Neuronal stem cell (in vitro differentiated cells): ENCODE data around the gene ZNF235.

ENCODE experiments used
- DNase-seq: peaks from one replicate; pipeline ENCODE4 v3.0.0-alpha.2; 2013; ENCODE audit warnings: low spot score
- H2AFZ ChIP-seq: one replicate; pipeline ENCODE4 v1.6.1; 2013; ENCODE audit warnings: mild to moderate bottlenecking, low read length, inconsistent platforms
- H2AK5ac ChIP-seq: 2 replicates; pipeline ENCODE4 v1.6.1; 2013; ENCODE audit warnings: low read depth, mild to moderate bottlenecking, inconsistent platforms, low read length, moderate library complexity, mixed read lengths
- H2BK120ac ChIP-seq: 2 replicates; pipeline ENCODE4 v1.6.1; 2013; ENCODE audit warnings: low read depth, mild to moderate bottlenecking, inconsistent platforms, low read length, moderate library complexity, mixed read lengths
- H2BK12ac ChIP-seq: one replicate; pipeline ENCODE4 v1.6.1; 2013; ENCODE audit warnings: low read length, inconsistent platforms
- H2BK15ac ChIP-seq: 2 replicates; pipeline ENCODE4 v1.6.1; 2013; ENCODE audit warnings: mild to moderate bottlenecking, low read length, inconsistent platforms, mixed read lengths
- H2BK5ac ChIP-seq: one replicate; pipeline ENCODE4 v1.6.1; 2013; ENCODE audit warnings: inconsistent platforms, mild to moderate bottlenecking, low read length, moderate library complexity
- H3K14ac ChIP-seq: one replicate; pipeline ENCODE4 v1.6.1; 2013; ENCODE audit warnings: low read length, inconsistent platforms
- H3K18ac ChIP-seq: 2 replicates; pipeline ENCODE4 v1.6.1; 2013; ENCODE audit warnings: low read length, inconsistent platforms
- H3K23ac ChIP-seq: 2 replicates; pipeline ENCODE4 v1.6.1; 2013; ENCODE audit warnings: low read depth, mild to moderate bottlenecking, mixed read lengths, low read length, inconsistent platforms; ENCODE audit not compliant: poor library complexity
- H3K27ac ChIP-seq: replicated peaks from 3 replicates; pipeline ENCODE4 v1.5.1; 2013; ENCODE audit warnings: low read length, inconsistent platforms
- H3K27me3 ChIP-seq, 3 experiments: 2 replicates each; pipeline ENCODE4 v1.6.1; 2013; ENCODE audit warnings: low read length in 3 of 3, mild to moderate bottlenecking in 2 of 3, inconsistent platforms in 1 of 3, low read depth in 1 of 3, mixed read lengths in 1 of 3, moderate library complexity in 1 of 3; ENCODE audit not compliant: control insufficient read depth in 3 of 3, insufficient read depth in 3 of 3
- H3K36me3 ChIP-seq, 2 donors: replicated peaks in 1 of 2; 2 replicates each; pipeline ENCODE4 v1.6.1; 2013; ENCODE audit warnings: low read length in 2 of 2; ENCODE audit not compliant: control insufficient read depth in 2 of 2, insufficient read depth in 2 of 2
- H3K4ac ChIP-seq: 2 replicates; pipeline ENCODE4 v1.6.1; 2013; ENCODE audit warnings: inconsistent platforms, mild to moderate bottlenecking, low read length, moderate library complexity
- H3K4me1 ChIP-seq, 2 donors: 1 replicate in 1 of 2; 2 replicates in 1 of 2; pipeline ENCODE4 v1.6.1; 2013; ENCODE audit warnings: low read length in 2 of 2, low read depth in 1 of 2; ENCODE audit not compliant: control insufficient read depth in 2 of 2, insufficient read depth in 1 of 2
- H3K4me2 ChIP-seq: one replicate; pipeline ENCODE4 v1.6.1; 2013; ENCODE audit warnings: mild to moderate bottlenecking, low read length, inconsistent platforms; ENCODE audit not compliant: insufficient read depth, poor library complexity, severe bottlenecking
- H3K4me3 ChIP-seq, 2 donors: 2 replicates each; pipeline ENCODE4 v1.5.1; 2013; ENCODE audit warnings: low read length in 2 of 2, mild to moderate bottlenecking in 2 of 2, inconsistent platforms in 1 of 2, moderate library complexity in 1 of 2
- H3K79me1 ChIP-seq: one replicate; pipeline ENCODE4 v1.6.1; 2013; ENCODE audit warnings: low read depth, mild to moderate bottlenecking, inconsistent platforms, low read length, moderate library complexity
- H3K9ac ChIP-seq: one replicate; pipeline ENCODE4 v1.6.1; 2013; ENCODE audit warnings: mild to moderate bottlenecking, low read depth, low read length, inconsistent platforms; ENCODE audit not compliant: poor library complexity
- H3K9me3 ChIP-seq, 2 donors: replicated peaks in 1 of 2; 2 replicates each; pipeline versions ENCODE3 to v1.6.1; 2013; ENCODE audit warnings: low read length in 2 of 2, mild to moderate bottlenecking in 2 of 2, inconsistent platforms in 1 of 2, low read depth in 1 of 2, mixed read lengths in 1 of 2, moderate library complexity in 1 of 2; ENCODE audit not compliant: control insufficient read depth in 2 of 2, insufficient read depth in 1 of 2
- H4K8ac ChIP-seq: one replicate; pipeline ENCODE4 v1.6.1; 2013; ENCODE audit warnings: low read depth, mild to moderate bottlenecking, inconsistent platforms, low read length, moderate library complexity
- H4K91ac ChIP-seq: one replicate; pipeline ENCODE4 v1.6.1; 2013; ENCODE audit warnings: low read length, low read depth, mild to moderate bottlenecking, inconsistent platforms; ENCODE audit not compliant: poor library complexity
- WGBS, 2 donors: extraction: QIAGEN DNeasy Blood & Tissue Kit; methylation state at CpG; one replicate each; pipeline ENCODE4 v1.1.7; 2013; ENCODE audit warnings: missing lambda C conversion rate in 2 of 2, mixed read lengths in 1 of 2; ENCODE audit not compliant: insufficient read length in 2 of 2, insufficient replicate concordance in 1 of 2; ENCODE audit errors: extremely low coverage in 2 of 2; 5-methylcytosine and 5-hydroxymethylcytosine counted together

Gene ZNF235

GRCh38 chr19:44313231-44313630, 8.4 kb upstream of the ZNF235 start:
- Histone ChIP-seq H3K23ac (no peak overlapping the region), H2BK12ac (no peak overlapping the region), H4K8ac (no peak overlapping the region), H2BK5ac (no peak overlapping the region), H3K4me1 (no peaks in the 10 kb centered on the region), H3K18ac (no peak overlapping the region), H2AFZ (no peak overlapping the region), H2BK15ac (no peak overlapping the region), H3K4ac (no peak overlapping the region), H3K36me3 (no peaks in the 10 kb centered on the region), H3K27me3 (no peaks in the 10 kb centered on the region), H2AK5ac (no peak overlapping the region), H3K79me1 (no peaks in the 10 kb centered on the region), H4K91ac (no peak overlapping the region), H3K4me2 (no peak overlapping the region), H3K9ac (no peak overlapping the region), H3K4me3 (no peak overlapping the region), H2BK120ac (no peak overlapping the region), H3K9me3 (peaks cover 0 to 7% of the 10 kb centered on the region in 2 donors), H3K14ac (no peak overlapping the region), H3K27ac (no peak overlapping the region)
- no peak for DNase-seq
- no CpG with 5 or more reads among the region's 1 CpG for WGBS, 2 donors

GRCh38 chr19:44308011-44308410, 3.2 kb upstream of the ZNF235 start:
- Histone ChIP-seq H3K9ac (no peak overlapping the region), H3K4me2 (no peak overlapping the region), H3K27ac (no peak overlapping the region), H4K8ac (no peak overlapping the region), H3K4ac (no peak overlapping the region), H3K18ac (no peak overlapping the region), H3K4me1 (peaks cover 1 to 6% of the 10 kb centered on the region in 2 donors), H3K23ac (no peak overlapping the region), H2AFZ (no peak overlapping the region), H2AK5ac (no peak overlapping the region), H2BK15ac (no peak overlapping the region), H2BK120ac (no peak overlapping the region), H4K91ac (no peak overlapping the region), H3K4me3 (no peak overlapping the region), H3K27me3 (no peaks in the 10 kb centered on the region), H3K79me1 (no peaks in the 10 kb centered on the region), H2BK12ac (no peak overlapping the region), H3K36me3 (peaks cover 0 to 2% of the 10 kb centered on the region in 2 donors), H3K9me3 (peaks cover 0 to 5% of the 10 kb centered on the region in 2 donors), H3K14ac (no peak overlapping the region), H2BK5ac (no peak overlapping the region)
- DNase-seq, result no peak
- no CpG with 5 or more reads among the region's 3 CpGs for WGBS, 2 donors

DNA sequence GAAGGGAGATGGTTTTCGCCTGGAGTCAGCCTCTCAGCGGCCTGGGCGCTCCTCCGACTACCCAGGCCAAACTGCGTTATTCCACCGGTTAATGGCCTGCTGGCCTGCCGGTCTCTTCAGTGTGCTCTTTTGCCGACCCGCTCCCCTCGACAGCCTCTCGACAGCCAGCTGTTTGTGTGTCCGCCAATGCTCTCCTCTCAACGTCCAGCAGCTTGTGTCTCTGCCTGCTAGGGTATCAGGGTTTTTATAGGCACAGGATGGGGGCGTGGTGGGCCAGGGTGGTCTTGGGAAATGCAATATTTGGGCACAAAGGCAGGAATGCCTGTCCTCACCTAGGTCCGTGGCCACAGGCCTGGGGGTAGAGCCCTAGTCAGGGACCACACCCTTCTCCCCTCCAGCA, 1.5 kb upstream of the ZNF235 start:
- H2BK5ac ChIP-seq, result no peak overlapping the region
- no CpG with 5 or more reads among the region's 15 CpGs for WGBS, 2 donors
- no peak overlapping the region for H2AK5ac ChIP-seq
- H3K23ac ChIP-seq, result no peak overlapping the region
- H4K91ac ChIP-seq, result no peak overlapping the region
- no peak for DNase-seq
- peaks cover 4 to 12% of the 10 kb centered on the region in 2 donors for H3K36me3 ChIP-seq
- peaks cover 0 to 5% of the 10 kb centered on the region in 2 donors for H3K9me3 ChIP-seq
- H3K9ac ChIP-seq, result no peak overlapping the region
- no peak overlapping the region for H3K4me3 ChIP-seq
- H3K14ac ChIP-seq, result no peak overlapping the region
- H3K4me1 ChIP-seq, result peaks cover 1 to 6% of the 10 kb centered on the region in 2 donors
- H3K18ac ChIP-seq, result no peak overlapping the region
- no peak overlapping the region for H2BK120ac ChIP-seq
- no peak overlapping the region for H3K27ac ChIP-seq
- H3K79me1 ChIP-seq, result no peaks in the 10 kb centered on the region
- no peak overlapping the region for H3K4ac ChIP-seq
- no peak overlapping the region for H2BK12ac ChIP-seq
- H2BK15ac ChIP-seq, result no peak overlapping the region
- H3K27me3 ChIP-seq, result no peaks in the 10 kb centered on the region
- H3K4me2 ChIP-seq, result no peak overlapping the region
- no peak overlapping the region for H4K8ac ChIP-seq
- no peak overlapping the region for H2AFZ ChIP-seq

- H3K9me3 ChIP-seq, result peaks cover 0 to 5% of the 10 kb centered on the region in 2 donors
- H3K36me3 ChIP-seq, result peaks cover 4 to 17% of the 10 kb centered on the region in 2 donors
- DNase-seq, result no peak
- no peak overlapping the region for H3K4ac ChIP-seq
- no peaks in the 10 kb centered on the region for H3K27me3 ChIP-seq
- no peak overlapping the region for H2BK12ac ChIP-seq
- no peak overlapping the region for H2BK5ac ChIP-seq
- H2AFZ ChIP-seq, result peak overlapping the region; percentile 94
- H3K18ac ChIP-seq, result no peak overlapping the region
- H2AK5ac ChIP-seq, result no peak overlapping the region
- H4K91ac ChIP-seq, result no peak overlapping the region
- no peak overlapping the region for H2BK120ac ChIP-seq
- H3K4me3 ChIP-seq, result peak overlapping the region in 1 of 2 donors; percentile 73
- H3K23ac ChIP-seq, result no peak overlapping the region
- no peaks in the 10 kb centered on the region for H3K79me1 ChIP-seq
- WGBS, 2 donors, result no CpG with 5 or more reads among the region's 4 CpGs
- H3K4me2 ChIP-seq, result no peak overlapping the region
- no peak overlapping the region for H3K27ac ChIP-seq
- H3K4me1 ChIP-seq, result peaks cover 1 to 6% of the 10 kb centered on the region in 2 donors
- no peak overlapping the region for H3K9ac ChIP-seq
- H2BK15ac ChIP-seq, result no peak overlapping the region
- H3K14ac ChIP-seq, result no peak overlapping the region
- H4K8ac ChIP-seq, result no peak overlapping the region
These were observed 632 bp upstream of the ZNF235 start for GRCh38 chr19:44305457-44305856.
